Vagina (tissue), 2 donors: ENCODE data around the gene ANTXR1.

Experiments used
- CTCF ChIP-seq, 3 experiments: fragments of 450-650 bp in 2 of 3; fragments of 200-600 bp in 1 of 3; sonication (generic) in 1 of 3; IDR thresholded peaks; one replicate each; pipeline ENCODE4 v1.5.1; 2017 to 2019; ENCODE audit warnings: antibody characterized with exemption in 3 of 3, mild to moderate bottlenecking in 2 of 3, moderate library complexity in 2 of 3
- POLR2A ChIP-seq, 2 donors: fragments of 450-650 bp; IDR thresholded peaks; one replicate each; pipeline ENCODE4 v1.6.1; 2017; ENCODE audit warnings: antibody characterized with exemption in 2 of 2, mild to moderate bottlenecking in 2 of 2, moderate library complexity in 2 of 2
- POLR2AphosphoS5 ChIP-seq, 2 donors: sonication (generic); formaldehyde crosslinking; IDR thresholded peaks; one replicate each; pipeline ENCODE4 v1.9.0; 2017; ENCODE audit warnings: antibody characterized with exemption in 2 of 2, mild to moderate bottlenecking in 2 of 2, low read depth in 1 of 2; ENCODE audit not compliant: insufficient read depth in 1 of 2

DNA sequence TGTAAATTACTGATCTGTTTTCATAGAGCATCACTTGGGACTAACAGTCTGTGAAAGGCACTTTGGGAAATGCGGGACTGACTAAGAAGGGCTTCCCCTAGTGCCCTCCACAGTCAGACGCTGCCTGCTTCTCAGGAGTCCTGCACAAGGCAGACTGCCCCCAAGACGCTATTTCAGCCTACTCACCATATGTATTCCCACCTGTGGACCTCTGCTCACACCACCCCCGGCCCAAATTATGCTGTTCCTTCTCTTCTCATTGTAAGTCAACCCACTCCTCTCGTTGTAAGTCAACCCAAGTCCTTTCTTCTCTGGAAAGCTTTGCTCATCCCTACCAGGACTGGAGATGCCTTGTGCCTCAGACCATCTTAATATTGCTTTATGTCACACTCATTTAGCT lies 198.7 kb downstream of the ANTXR1 start:
- TF ChIP-seq CTCF (IDR thresholded peaks at IDR 0.05) (no peak), POLR2A (IDR thresholded peaks at IDR 0.05) (no peak), POLR2AphosphoS5 (IDR thresholded peaks at IDR 0.05; ENCODE audit: insufficient read depth in 1 of 2, low read depth in 1 of 2) (no peak)
